GM18951 (cell line): ENCODE results near the gene LRRC25.
A peak's percentile ranks its signal among the peaks of the same experiment; 100 is the strongest.
"Not testable (repeated sequence)": the region's sequence is repeated elsewhere in the genome, so short reads cannot be mapped to it uniquely, and the experiment has no call there.

ENCODE experiments used
- POLR2A ChIP-seq: IDR thresholded peaks from 4 replicates; pipeline ENCODE4 v1.6.1; 2011; ENCODE audit warnings: mild to moderate bottlenecking; ENCODE audit not compliant: insufficient read length, insufficient read depth; ENCODE audit errors: extremely low read depth
- in situ Hi-C: fragments of 300-500 bp; cut with MboI; formaldehyde crosslinking; loops from one replicate; pipeline ENCODE4 v1.12.0; 2022; ENCODE audit warnings: low sequenced_read_pairs, mixed read lengths, inconsistent platforms; ENCODE audit not compliant: unreplicated experiment

LRRC25 gene

GRCh38 chr19:18385359-18385674 is 12.1 kb downstream of the LRRC25 start:
- no peak for TF ChIP-seq POLR2A
- in situ Hi-C loops, result no loop called here

GRCh38 chr19:18384775-18385174 is 12.6 kb downstream of the LRRC25 start:
- no peak for TF ChIP-seq POLR2A
- in situ Hi-C loops, result no loop called here

- in situ Hi-C loops, result not testable (repeated sequence)
These were observed 13.8 kb downstream of the LRRC25 start for GRCh38 chr19:18383622-18384021.

GRCh38 chr19:18380843-18381242 is 16.6 kb downstream of the LRRC25 start:
- TF ChIP-seq POLR2A, result no peak
- in situ Hi-C loops, result no loop called here

GRCh38 chr19:18379803-18380747 is 17.3 kb downstream of the LRRC25 start:
- in situ Hi-C loops, result no loop called here
- TF ChIP-seq POLR2A, result no peak

- TF ChIP-seq POLR2A, result no peak
- in situ Hi-C loops, result no loop called here
These were observed 20.4 kb downstream of the LRRC25 start for GRCh38 chr19:18377026-18377425.

- peak; percentile 56 for TF ChIP-seq POLR2A
- in situ Hi-C loops, result no loop called here
These were observed 23.4 kb downstream of the LRRC25 start for GRCh38 chr19:18373892-18374629.

GRCh38 chr19:18373407-18373891 is 24.0 kb downstream of the LRRC25 start:
- TF ChIP-seq POLR2A, result no peak
- in situ Hi-C loops, result no loop called here

- in situ Hi-C loops, result no loop called here
- no peak for TF ChIP-seq POLR2A
These were observed 28.8 kb downstream of the LRRC25 start for GRCh38 chr19:18368504-18369222.

- no peak for TF ChIP-seq POLR2A
- in situ Hi-C loops, result no loop called here
These were observed 31.4 kb downstream of the LRRC25 start for GRCh38 chr19:18366021-18366435.

GRCh38 chr19:18364826-18365528 is 32.4 kb downstream of the LRRC25 start:
- no peak for TF ChIP-seq POLR2A
- in situ Hi-C loops, result no loop called here

GRCh38 chr19:18364277-18364825 is 33.1 kb downstream of the LRRC25 start:
- in situ Hi-C loops, result not testable (repeated sequence)
